IPS-20b (cell line): ENCODE data around the gene NTF3.

Experiments
- H3K27ac ChIP-seq: one replicate; pipeline ENCODE4 v1.5.1; 2013; ENCODE audit warnings: low read length
- H3K27me3 ChIP-seq: 2 replicates; pipeline ENCODE4 v1.6.1; 2013; ENCODE audit warnings: mild to moderate bottlenecking, low read length, inconsistent platforms; ENCODE audit not compliant: insufficient read depth
- H3K36me3 ChIP-seq: 2 replicates; pipeline ENCODE4 v1.6.1; 2013; ENCODE audit warnings: low read depth, mild to moderate bottlenecking, inconsistent platforms, low read length, moderate library complexity; ENCODE audit not compliant: insufficient read depth
- H3K4me1 ChIP-seq: 2 replicates; pipeline ENCODE4 v1.6.1; 2013; ENCODE audit warnings: mild to moderate bottlenecking, control low read depth, inconsistent platforms, low read length, moderate library complexity; ENCODE audit not compliant: insufficient read depth
- H3K4me3 ChIP-seq: 2 replicates; pipeline ENCODE4 v1.5.1; 2013; ENCODE audit warnings: mild to moderate bottlenecking, low read length, inconsistent platforms
- H3K9ac ChIP-seq: 2 replicates; pipeline ENCODE4 v1.6.1; 2013; ENCODE audit warnings: low read depth, mild to moderate bottlenecking, inconsistent platforms, low read length, moderate library complexity
- H3K9me3 ChIP-seq: 2 replicates; pipeline ENCODE4 v1.6.1; 2013; ENCODE audit warnings: mild to moderate bottlenecking, low read depth, low read length, inconsistent platforms; ENCODE audit not compliant: insufficient read depth

NTF3 gene

GRCh38 chr12:5509102-5509501 lies 77.2 kb downstream of the NTF3 start:
- H3K9ac ChIP-seq: no peak overlapping the region
- H3K9me3 ChIP-seq: no peaks in the 10 kb centered on the region
- no peaks in the 10 kb centered on the region for H3K36me3 ChIP-seq
- no peak overlapping the region for H3K4me3 ChIP-seq
- no peaks in the 10 kb centered on the region for H3K27me3 ChIP-seq
- no peak overlapping the region for H3K27ac ChIP-seq
- no peaks in the 10 kb centered on the region for H3K4me1 ChIP-seq

GRCh38 chr12:5509557-5509956 lies 77.6 kb downstream of the NTF3 start:
- Histone ChIP-seq H3K9me3 (no peaks in the 10 kb centered on the region), H3K36me3 (no peaks in the 10 kb centered on the region), H3K9ac (no peak overlapping the region), H3K27me3 (no peaks in the 10 kb centered on the region), H3K4me3 (no peak overlapping the region), H3K4me1 (no peaks in the 10 kb centered on the region), H3K27ac (no peak overlapping the region)

- H3K4me3 ChIP-seq: no peak overlapping the region
- no peaks in the 10 kb centered on the region for H3K4me1 ChIP-seq
- no peaks in the 10 kb centered on the region for H3K36me3 ChIP-seq
- no peaks in the 10 kb centered on the region for H3K9me3 ChIP-seq
- no peak overlapping the region for H3K27ac ChIP-seq
- H3K9ac ChIP-seq: no peak overlapping the region
- no peaks in the 10 kb centered on the region for H3K27me3 ChIP-seq
These were observed 78.4 kb downstream of the NTF3 start for GRCh38 chr12:5510251-5510805.

DNA sequence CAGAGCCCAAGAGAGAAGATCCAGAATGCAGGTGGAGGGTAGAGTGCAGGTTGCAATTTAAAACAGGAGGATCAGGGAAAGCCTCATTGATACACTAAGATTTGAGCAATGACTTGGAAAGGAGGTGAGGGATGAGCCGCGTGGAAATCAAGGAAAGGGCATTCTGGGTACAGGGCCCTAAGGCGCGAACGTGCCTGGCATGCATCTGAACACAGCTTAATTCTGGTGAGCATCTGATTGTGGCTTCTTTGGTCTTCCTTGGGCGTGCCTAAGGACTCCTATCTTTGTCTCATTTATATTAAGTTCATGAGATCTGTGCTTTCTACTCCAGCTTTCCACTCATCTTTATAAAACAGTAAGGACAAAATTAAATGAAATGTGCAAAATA lies 79.3 kb downstream of the NTF3 start:
- H3K4me1 ChIP-seq: no peaks in the 10 kb centered on the region
- no peaks in the 10 kb centered on the region for H3K36me3 ChIP-seq
- H3K9ac ChIP-seq: no peak overlapping the region
- no peaks in the 10 kb centered on the region for H3K27me3 ChIP-seq
- H3K27ac ChIP-seq: no peak overlapping the region
- no peak overlapping the region for H3K4me3 ChIP-seq
- H3K9me3 ChIP-seq: no peaks in the 10 kb centered on the region

GRCh38 chr12:5511644-5512600 lies 80.0 kb downstream of the NTF3 start:
- Histone ChIP-seq H3K27me3 (no peaks in the 10 kb centered on the region), H3K4me1 (no peaks in the 10 kb centered on the region; the same call in 1 of the 2 replicates), H3K9ac (no peak overlapping the region), H3K27ac (no peak overlapping the region), H3K36me3 (no peaks in the 10 kb centered on the region), H3K4me3 (no peak overlapping the region), H3K9me3 (no peaks in the 10 kb centered on the region)

GRCh38 chr12:5512601-5512970 lies 80.7 kb downstream of the NTF3 start:
- Histone ChIP-seq H3K27ac (no peak overlapping the region), H3K4me3 (no peak overlapping the region), H3K9me3 (no peaks in the 10 kb centered on the region), H3K4me1 (no peaks in the 10 kb centered on the region; the same call in 1 of the 2 replicates), H3K27me3 (no peaks in the 10 kb centered on the region), H3K9ac (no peak overlapping the region), H3K36me3 (no peaks in the 10 kb centered on the region)

GRCh38 chr12:5513406-5513805 lies 81.5 kb downstream of the NTF3 start:
- Histone ChIP-seq H3K27ac (no peak overlapping the region), H3K4me1 (peaks cover 5% of the 10 kb centered on the region; the same call in 1 of the 2 replicates), H3K9ac (no peak overlapping the region), H3K27me3 (no peaks in the 10 kb centered on the region), H3K4me3 (no peak overlapping the region), H3K9me3 (no peaks in the 10 kb centered on the region), H3K36me3 (no peaks in the 10 kb centered on the region)

- Histone ChIP-seq H3K9ac (no peak overlapping the region), H3K36me3 (no peaks in the 10 kb centered on the region), H3K27me3 (no peaks in the 10 kb centered on the region), H3K4me1 (peaks cover 5% of the 10 kb centered on the region; the same call in 1 of the 2 replicates), H3K9me3 (no peaks in the 10 kb centered on the region), H3K4me3 (no peak overlapping the region), H3K27ac (no peak overlapping the region)
These were observed 82.1 kb downstream of the NTF3 start for GRCh38 chr12:5514016-5514415.

DNA sequence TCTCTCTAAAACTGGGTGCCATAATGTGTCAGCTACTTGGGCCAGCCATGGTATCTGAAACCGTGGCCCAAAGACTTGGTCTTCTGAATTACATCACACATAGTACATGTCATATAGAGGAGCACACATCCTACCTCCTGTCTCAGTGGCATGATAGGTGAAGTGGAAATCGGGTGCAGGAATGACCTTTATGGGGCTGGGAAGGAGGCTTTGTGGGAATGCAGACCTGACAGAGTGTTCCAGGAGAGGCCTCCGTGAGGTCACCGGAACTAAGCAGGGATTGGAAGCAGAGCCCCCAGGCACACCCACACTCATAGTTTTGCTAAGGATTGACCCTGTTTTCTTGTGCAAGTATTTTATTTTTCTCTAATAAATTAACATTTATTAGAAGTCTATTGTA lies 82.6 kb downstream of the NTF3 start:
- Histone ChIP-seq H3K27me3 (no peaks in the 10 kb centered on the region), H3K36me3 (no peaks in the 10 kb centered on the region), H3K4me1 (peaks cover 5% of the 10 kb centered on the region; the same call in 1 of the 2 replicates), H3K9me3 (no peaks in the 10 kb centered on the region), H3K4me3 (no peak overlapping the region), H3K27ac (no peak overlapping the region), H3K9ac (no peak overlapping the region)

GRCh38 chr12:5515458-5515857 lies 83.5 kb downstream of the NTF3 start:
- H3K4me1 ChIP-seq: peaks cover 5% of the 10 kb centered on the region; the same call in 1 of the 2 replicates
- H3K9ac ChIP-seq: no peak overlapping the region
- no peak overlapping the region for H3K4me3 ChIP-seq
- no peak overlapping the region for H3K27ac ChIP-seq
- H3K36me3 ChIP-seq: no peaks in the 10 kb centered on the region
- no peaks in the 10 kb centered on the region for H3K9me3 ChIP-seq
- H3K27me3 ChIP-seq: no peaks in the 10 kb centered on the region

GRCh38 chr12:5516371-5517241 lies 84.7 kb downstream of the NTF3 start:
- Histone ChIP-seq H3K4me3 (no peak overlapping the region), H3K9me3 (no peaks in the 10 kb centered on the region), H3K27me3 (no peaks in the 10 kb centered on the region), H3K4me1 (peaks cover 5% of the 10 kb centered on the region; the same call in 1 of the 2 replicates), H3K36me3 (no peaks in the 10 kb centered on the region), H3K27ac (no peak overlapping the region), H3K9ac (no peak overlapping the region)
